SK-MEL-5 (cell line): ENCODE results near the gene TMED5. TPM values are rescaled to one million over a fixed set of nuclear protein-coding genes. Genes with fewer than 3 reads are reported as not detected.
"Not testable (repeated sequence)": the region's sequence is repeated elsewhere in the genome, so short reads cannot be mapped to it uniquely, and the experiment has no call there.

Source experiments
- DNase-seq: peaks from one replicate; pipeline ENCODE4 v3.0.0-alpha.2; 2016; ENCODE audit warnings: low read depth, low spot score
- in situ Hi-C: cut with HindIII; loops from 2 replicates; pipeline ENCODE4 v1.10.0; 2016; ENCODE audit warnings: low sequenced_read_pairs, high pct_unique_total_duplicates, low pct_unique_long_range_greater_than_20kb
- total RNA-seq: library from RNA; depleted of rRNA; stranded (reverse); fragments of >200 nt; shearing (Covaris generic); gene quantifications from 2 replicates; pipeline ENCODE4 v1.2.3, GENCODE V29; 2014

Gene TMED5
- total RNA-seq, 1 experiment from 2014 or later: 52.2 TPM

DNA sequence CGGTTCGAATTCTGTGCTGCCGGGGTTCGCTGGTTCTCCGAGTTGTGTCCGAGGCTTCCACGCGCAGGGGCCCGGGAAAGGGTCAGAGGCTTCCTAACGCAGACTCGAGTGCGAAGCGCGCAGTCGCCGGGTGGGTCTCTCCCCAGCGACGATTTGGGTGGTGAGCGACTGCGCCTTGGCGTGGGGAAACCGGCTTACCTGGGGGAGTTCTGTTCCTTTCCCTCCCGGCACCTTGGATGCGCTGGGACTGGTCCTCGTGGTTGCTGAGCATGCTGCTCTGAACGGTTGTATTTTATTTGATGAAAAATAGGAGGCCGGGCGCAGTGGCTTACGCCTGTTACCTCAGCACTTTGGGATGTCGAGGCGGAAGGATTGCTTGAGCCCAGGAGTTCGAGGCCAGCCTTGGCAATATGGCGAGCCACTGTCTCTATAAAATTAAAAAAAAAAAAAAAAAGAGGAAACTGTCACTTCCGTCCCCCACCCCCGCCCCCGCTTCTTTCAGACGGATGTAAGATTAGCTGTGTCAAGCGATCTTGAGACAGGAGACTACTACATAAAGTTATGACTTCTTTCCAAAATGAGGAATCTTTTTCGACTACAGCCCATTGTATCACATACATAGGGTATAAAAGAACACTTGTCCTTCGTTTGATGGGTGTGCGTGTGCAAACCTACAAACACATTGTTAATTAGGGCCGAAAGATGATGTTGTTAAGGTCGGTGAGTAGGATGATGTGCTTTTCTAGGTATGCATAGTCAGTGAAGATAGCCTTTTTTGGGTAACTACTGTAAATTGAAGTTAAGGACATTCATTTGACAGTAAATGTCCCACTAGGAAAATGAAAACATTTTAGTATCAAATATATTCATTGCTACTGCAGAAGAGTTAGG lies 755 bp upstream of the TMED5 start, which contains the start of gene CCDC18:
CCDC18 (plus strand) TSS at position 2 of the 891 bp plus-strand sequence. CDS start 2,638 bp downstream, outside the sequence.
- peak; percentile 49 for DNase-seq
- in situ Hi-C loops: no loop called here

DNA sequence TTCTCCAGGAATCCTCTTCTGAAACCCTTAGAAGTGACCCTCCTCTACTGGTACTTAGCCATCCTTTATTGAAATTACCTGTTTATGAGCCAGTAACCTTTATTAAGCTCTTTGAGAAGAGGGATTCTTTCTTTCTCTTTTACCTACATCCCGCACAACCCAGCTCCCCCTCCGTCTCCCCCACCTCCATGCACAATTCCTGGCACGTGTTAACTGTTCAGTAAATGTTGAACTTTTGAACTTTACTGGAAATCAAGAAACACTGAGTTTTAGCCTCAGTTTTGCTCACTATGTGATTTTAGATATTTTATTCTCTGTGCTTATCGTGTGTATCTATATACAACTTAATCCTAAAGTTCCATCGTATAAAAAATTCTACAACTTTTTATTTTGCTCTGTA lies 1.8 kb downstream of the TMED5 start:
- DNase-seq: no peak
- in situ Hi-C loops: no loop called here

GRCh38 chr1:93177991-93178390 lies 2.2 kb downstream of the TMED5 start:
- in situ Hi-C loops: no loop called here

GRCh38 chr1:93174638-93175037 lies 5.6 kb downstream of the TMED5 start:
- DNase-seq, in situ Hi-C loops: not testable (repeated sequence)

More at GRCh38 chr1:93177991-93178390, 2.2 kb downstream of the TMED5 start:
- peak; percentile 13 for DNase-seq

DNA sequence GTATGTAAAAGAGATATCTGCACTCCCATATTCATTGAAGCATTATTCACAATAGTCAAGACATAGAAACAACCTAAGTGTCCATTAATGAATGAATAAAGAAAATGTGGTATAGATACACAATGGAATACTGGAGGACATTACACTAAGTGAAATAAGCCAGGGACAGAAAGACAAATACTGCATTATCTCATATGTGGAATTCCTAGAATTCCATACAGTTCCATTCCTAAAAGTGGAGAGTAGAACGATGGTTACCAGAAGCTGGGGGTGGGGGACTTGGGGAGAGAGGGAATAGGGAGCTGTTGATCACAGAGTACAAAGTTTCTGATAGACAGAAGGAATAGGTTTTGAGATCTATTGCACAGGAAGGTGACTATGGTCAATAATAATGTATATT lies 7.4 kb downstream of the TMED5 start:
- DNase-seq: peak; percentile 46
- in situ Hi-C loops: no loop called here

DNA sequence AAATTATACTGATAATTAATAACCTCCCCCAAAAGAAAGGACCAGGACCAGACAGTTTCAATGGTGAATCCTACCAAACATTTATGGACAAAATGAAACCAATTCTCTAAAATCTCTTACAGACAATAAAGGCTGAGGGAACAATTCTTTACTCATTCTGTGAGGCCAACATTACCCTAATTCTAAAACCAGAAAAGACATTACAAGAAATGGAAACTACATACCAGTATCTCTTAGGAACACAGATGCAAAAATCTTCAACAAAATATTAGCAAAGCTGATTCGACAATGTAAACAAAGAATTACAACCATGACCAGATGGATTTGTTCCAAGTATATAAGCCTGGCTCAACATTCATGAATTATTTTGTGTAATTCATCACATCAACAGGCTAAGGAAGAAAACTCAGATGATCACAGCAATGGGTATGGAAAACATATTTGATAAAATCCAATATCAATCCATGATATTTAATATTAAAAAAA lies 8.6 kb downstream of the TMED5 start:
- no peak for DNase-seq
- in situ Hi-C loops: no loop called here

- DNase-seq, in situ Hi-C loops: not testable (repeated sequence)
Measured at GRCh38 chr1:93170141-93170678, 10.0 kb downstream of the TMED5 start.

GRCh38 chr1:93167006-93167405 lies 13.2 kb downstream of the TMED5 start:
- in situ Hi-C loops: no loop called here
- DNase-seq: no peak

DNA sequence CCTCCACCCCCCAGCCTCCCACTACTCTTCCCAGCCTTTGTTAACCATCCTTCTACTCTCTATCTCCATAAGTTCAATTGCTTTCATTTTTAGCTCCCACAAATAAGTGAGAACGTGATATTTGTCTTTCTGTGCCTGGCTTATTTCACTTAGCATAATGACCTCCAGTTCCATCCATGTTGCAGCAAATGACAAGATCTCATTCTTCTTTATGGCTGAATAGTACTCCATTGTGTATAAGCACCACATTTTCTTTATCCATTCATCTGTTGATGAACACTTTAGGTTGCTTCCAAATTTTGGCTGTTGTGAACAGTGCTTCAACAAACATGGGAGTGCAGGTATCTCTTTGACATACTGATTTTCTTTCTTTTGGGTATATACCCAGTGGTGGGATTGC lies 14.3 kb downstream of the TMED5 start:
- DNase-seq, in situ Hi-C loops: not testable (repeated sequence)

DNA sequence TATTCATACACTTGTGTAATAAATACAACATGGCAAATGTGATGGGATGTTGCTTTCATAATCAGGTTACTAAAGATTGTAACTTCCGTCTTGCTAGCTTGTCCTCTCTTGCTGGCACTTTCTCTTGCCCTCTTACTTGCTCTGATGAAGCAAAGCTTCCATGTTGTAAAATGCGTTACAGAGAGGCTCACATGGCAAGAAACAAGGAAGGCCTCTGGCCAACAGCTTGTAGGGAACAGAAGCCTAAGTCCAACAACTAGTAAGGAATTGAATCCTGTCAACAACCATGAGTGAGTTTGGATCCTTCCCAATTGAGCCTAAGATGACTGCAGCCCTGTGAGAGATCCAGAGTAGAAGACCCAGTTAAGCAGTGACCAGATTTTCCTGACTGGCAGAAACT lies 15.4 kb downstream of the TMED5 start:
- in situ Hi-C loops: no loop called here
- DNase-seq: no peak

DNA sequence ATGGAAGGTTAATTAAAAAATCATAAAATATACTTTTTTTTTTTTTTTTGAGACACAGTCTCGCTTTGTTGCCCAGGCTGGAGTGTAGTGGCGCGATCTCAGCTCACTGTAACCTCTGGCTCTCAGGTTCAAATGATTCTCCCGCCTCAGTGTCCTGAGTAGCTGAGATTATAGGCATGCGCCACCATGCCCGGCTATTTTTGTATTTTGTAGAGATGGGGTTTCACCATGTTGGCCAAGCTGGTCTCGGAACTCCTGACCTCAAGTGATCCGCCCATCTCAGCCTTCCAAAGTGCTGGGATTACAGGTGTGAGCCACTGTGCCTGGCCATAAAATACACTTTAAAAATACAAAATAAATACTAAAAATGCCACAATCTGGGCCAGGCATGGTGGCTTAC lies 16.9 kb downstream of the TMED5 start:
- DNase-seq, in situ Hi-C loops: not testable (repeated sequence)

- DNase-seq: no peak
- in situ Hi-C loops: no loop called here
Measured at GRCh38 chr1:93159337-93159736, 20.9 kb downstream of the TMED5 start.

DNA sequence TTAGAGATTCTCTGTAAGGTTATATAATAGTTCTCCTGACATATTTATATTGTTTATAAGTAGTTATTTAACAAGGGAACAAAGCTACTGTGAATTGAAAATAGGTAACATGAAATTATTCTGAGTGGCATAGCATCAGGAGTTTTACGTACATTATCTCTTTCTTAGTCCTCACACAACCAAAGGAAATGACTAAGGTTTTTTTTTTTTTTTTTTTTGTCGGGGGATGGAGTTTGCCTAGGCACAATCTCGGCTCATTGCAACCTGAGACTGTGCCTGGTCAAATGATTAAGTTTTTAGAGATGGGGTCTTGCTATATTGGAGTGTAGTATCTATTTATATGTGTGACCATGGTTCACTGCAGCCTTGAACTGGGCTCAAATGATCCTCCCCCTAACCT lies 24.9 kb downstream of the TMED5 start:
- DNase-seq: no peak
- in situ Hi-C loops: no loop called here

- in situ Hi-C loops: no loop called here
- no peak for DNase-seq
Measured at GRCh38 chr1:93154898-93155297, 25.3 kb downstream of the TMED5 start.

- DNase-seq: no peak
- in situ Hi-C loops: no loop called here
Measured at GRCh38 chr1:93152835-93153234, 27.4 kb downstream of the TMED5 start.

GRCh38 chr1:93151474-93151873 lies 28.7 kb downstream of the TMED5 start:
- no peak for DNase-seq
- in situ Hi-C loops: no loop called here

DNA sequence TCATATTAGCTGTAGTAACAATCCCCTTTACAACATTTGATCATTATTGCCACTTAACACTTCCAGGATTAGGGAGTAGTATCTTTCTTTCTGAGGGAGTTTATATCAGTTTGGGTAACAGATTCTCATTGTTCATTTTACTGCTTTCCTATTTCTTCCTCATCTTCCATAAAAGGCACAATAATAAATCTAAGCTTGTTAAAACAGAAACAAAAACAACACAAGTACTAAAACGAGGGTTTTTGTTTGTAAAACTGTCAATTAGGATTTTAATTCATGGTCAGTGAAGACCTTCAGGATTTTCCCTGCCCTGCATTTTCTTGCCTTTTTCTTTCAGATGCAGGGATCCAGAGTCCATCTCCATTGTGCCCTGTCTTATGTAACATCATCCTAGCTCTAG lies 29.5 kb downstream of the TMED5 start:
- in situ Hi-C loops: no loop called here
- DNase-seq: no peak

DNA sequence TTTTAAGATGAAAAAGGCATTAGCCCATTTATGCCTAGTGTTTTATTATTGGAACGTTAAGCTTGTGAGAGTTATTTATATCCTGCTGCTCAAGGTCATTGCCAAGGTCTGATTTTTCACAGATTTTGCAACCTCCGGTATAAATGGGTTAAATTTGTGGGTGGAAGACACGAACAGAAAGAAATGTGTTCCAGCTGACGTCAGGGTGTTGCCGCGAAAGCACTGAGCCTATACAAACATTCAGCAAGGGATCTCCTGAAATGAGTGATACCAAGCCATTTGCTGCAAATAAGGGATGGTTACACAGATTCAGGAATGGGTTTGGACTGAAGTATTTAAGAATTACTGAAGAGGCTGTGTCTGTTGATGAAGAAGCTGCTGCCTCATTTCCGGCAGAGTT lies 32.2 kb downstream of the TMED5 start:
- DNase-seq: no peak
- in situ Hi-C loops: no loop called here

- DNase-seq: no peak
- in situ Hi-C loops: no loop called here
Measured at GRCh38 chr1:93143769-93144168, 36.4 kb downstream of the TMED5 start.
